Measurements from ENCODE around the gene SIPA1L3. TPM values are rescaled to one million over a fixed set of nuclear protein-coding genes. Genes with fewer than 3 reads are reported as not detected.

Gene SIPA1L3
- total and polyA plus RNA-seq, 2 of the 13 experiments (the other 11 are each of a cell fraction or from before 2014, with no cell fraction given), result 5.5 to 7.7 TPM

GRCh38 chr19:38135150-38135998 lies 228.4 kb downstream of the SIPA1L3 start:
- Histone ChIP-seq H3K4me3 (replicated peaks in 1 of 3; ENCODE audit: insufficient read depth in 1 of 3, low read depth in 2 of 3, low read length in 3 of 3) (no peak overlapping the region), H3K27me3 (ENCODE audit: control insufficient read depth in 1 of 2, insufficient read depth in 2 of 2, low read length in 2 of 2) (no peaks in the 10 kb centered on the region), H3K4me2 (ENCODE audit: low read depth, low read length) (no peak overlapping the region), H2AFZ (ENCODE audit: low read length) (no peak overlapping the region), H3K4me1 (ENCODE audit: insufficient read depth, low read length) (no peaks in the 10 kb centered on the region), H3K79me2 (ENCODE audit: insufficient read depth, low read length) (no peaks in the 10 kb centered on the region), H4K20me1 (ENCODE audit: insufficient read depth, low read length) (no peaks in the 10 kb centered on the region), H3K36me3 (replicated peaks in 1 of 2; ENCODE audit: control insufficient read depth in 1 of 2, insufficient read depth in 2 of 2, low read length in 2 of 2) (no peaks in the 10 kb centered on the region; a peak in 2 of 5 replicates), H3K27ac (ENCODE audit: extremely low read length, insufficient read depth, low read length) (no peak overlapping the region), H3K9me3 (ENCODE audit: low read length) (no peaks in the 10 kb centered on the region), H3K9ac (ENCODE audit: insufficient read depth, low read depth, low read length) (no peak overlapping the region)
- ATAC-seq, result no peak
- FAIRE-seq, result no peak
- POLR2A ChIA-PET, result no interaction called here
- 89% methylated on average over 15 of the region's 21 CpGs for WGBS (ENCODE audit: low lambda C conversion rate)
- TF ChIP-seq LRRFIP1 (CRISPR knock-in tag; conservative IDR thresholded peaks at IDR 0.05) (no peak), HINFP (CRISPR knock-in tag; IDR thresholded peaks at IDR 0.05; ENCODE audit: low read depth) (no peak), ZSCAN22 (CRISPR knock-in tag; IDR thresholded peaks at IDR 0.05) (no peak), CENPX (CRISPR knock-in tag; IDR thresholded peaks at IDR 0.05) (no peak), RBFOX2 (IDR thresholded peaks at IDR 0.05; ENCODE audit: low read depth, low read length) (no peak), ARHGAP35 (CRISPR knock-in tag; IDR thresholded peaks at IDR 0.05; ENCODE audit: borderline replicate concordance) (no peak), EZH2 (conservative IDR thresholded peaks at IDR 0.05; ENCODE audit: low read depth, low read length) (no peak), THAP7 (CRISPR knock-in tag; IDR thresholded peaks at IDR 0.05) (no peak), JDP2 (CRISPR knock-in tag; IDR thresholded peaks at IDR 0.05; ENCODE audit: borderline replicate concordance) (no peak)
- in situ Hi-C loops (cut with HindIII; ENCODE audit: extremely low pct_ligation_motif_present, low pct_unique_long_range_greater_than_20kb) (no loop called here), intact Hi-C loops (cut with micrococcal nuclease; ENCODE audit: unreplicated experiment) (no loop called here)
- no peak for DNase-seq (ENCODE audit: low spot score)
- BruUV-seq (replicated peaks), result no TSS peak
- CTCF ChIA-PET (ENCODE audit: low intra/inter-chr PET ratio, low total read pairs), result no interaction called here
